ENCODE results near the gene ROPN1L.

Gene ROPN1L

DNA sequence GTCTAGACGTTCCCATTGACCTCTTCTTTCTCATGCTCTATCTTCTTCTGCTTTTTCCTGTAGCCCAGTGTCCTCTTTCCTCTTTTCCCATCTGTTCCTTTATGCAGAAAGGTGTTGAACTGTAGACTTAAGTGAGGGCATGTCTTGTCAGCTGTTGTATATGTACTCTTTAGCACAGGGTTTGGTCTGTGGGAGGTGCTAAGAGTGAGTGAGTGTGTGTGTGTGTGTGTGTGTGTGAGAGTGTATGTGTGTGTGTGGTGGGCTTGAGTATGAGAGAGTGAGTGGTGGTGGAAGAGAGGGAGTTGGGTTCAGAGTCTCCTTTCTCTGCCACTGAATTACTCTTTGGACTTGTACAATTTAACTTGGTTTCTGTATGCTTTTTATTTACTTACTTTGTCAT, 10.3 kb upstream of the ROPN1L start:
- no peak for DNase-seq (ENCODE audit: low spot score)

DNA sequence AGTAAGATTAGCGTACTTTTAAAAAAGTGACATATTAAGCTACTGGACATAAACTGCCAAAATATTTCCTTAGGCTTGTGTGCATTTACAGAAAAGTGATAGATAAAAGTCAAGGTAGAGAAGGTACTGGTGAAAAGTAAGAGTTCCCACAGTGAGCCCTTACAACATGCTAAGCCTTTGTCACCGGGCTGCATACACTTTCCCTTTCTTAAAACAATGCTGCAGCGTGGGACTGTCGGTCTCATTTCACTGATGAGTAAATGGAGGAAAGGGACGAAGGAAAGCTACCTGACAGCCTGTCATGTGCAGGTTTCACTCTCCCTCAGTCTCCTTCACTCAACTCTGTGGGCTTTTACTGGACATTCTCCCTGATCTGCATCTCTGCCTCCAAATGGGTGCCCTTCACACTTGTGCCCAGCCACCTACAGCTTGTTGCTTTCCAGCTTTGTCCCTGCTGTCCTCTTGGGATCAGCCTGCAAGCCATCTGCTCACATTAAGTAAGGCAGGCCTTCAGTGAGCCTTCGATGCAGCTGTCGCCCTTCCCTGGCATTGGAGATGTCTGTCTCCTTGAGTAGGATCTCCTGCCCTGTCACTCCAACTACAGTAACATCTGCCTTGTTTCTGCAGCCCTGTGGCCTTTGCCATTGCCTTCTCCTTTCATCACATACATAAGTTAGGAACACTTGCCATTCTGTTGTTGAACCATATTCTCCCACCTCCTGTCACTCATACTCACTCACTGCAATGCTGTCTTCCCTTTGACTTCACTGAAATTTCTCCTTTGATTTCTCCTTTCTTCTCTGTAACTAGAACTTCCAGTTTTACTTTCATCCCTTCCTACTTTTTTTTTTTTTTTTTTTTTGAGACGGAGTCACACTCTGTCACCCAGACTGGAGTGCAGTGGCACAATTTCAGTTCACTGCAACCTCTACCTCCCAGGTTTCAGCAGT, 9.3 kb upstream of the ROPN1L start:
- DNase-seq (ENCODE audit: low spot score) = no peak

DNA sequence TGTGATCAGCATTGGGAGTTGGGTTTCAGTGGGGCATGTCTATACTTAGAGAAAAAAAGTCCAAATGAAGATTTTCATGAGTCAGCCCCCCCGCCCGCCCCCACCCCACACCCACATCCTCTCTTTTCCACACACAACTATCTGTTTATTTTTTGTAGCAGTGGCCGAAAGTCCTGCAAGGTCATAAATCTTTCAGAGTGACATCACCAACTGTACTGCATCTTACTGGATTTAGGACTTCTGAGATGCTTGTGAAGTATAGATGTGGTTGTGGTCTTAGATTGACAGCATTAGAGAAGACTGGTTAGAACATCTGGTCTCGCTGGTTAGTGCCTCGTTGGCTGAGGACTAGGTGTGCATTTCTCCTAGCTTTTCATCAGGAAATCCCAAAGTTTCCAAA, 7.3 kb upstream of the ROPN1L start:
- no peak for DNase-seq (ENCODE audit: low spot score)

DNA sequence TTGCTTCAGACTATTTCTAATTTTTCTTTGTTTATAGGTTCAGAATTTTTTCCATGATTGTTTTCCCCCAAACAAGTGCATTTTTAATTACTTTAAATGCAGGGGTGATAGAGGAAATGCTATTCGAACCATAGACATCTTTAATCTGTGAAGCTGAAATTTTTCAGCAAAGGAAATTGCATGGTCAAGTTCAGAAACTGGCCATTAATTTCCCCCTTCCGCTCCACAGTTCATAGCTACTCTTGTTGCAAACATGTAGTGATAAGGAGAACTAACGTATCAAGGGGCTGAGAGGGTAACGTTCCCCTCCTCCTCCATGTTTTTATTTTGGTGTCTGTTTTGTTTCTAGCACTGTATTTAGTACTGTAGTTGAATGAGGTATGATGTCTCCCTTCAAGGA, 3.4 kb upstream of the ROPN1L start:
- DNase-seq (ENCODE audit: low spot score) = no peak

DNA sequence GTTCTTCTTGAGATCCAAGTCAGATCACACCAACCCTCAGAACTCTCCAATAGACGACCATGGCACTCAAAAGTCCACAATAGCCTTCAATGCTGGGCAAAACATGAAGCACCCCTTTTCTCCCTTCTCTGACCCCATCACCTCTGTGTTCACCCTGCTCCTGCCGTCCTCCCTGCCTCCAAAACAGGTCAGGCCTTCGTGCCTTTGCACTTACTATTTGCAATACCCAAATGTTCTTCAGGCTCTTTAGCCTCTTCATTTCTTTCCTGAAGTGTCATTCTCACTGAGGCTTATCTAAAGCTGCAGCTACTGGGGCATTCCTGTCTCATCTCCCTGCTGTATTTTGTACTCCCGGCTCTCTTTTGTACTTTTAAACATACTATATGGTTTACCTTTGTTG, 2.0 kb upstream of the ROPN1L start:
- no peak for DNase-seq (ENCODE audit: low spot score)

DNA sequence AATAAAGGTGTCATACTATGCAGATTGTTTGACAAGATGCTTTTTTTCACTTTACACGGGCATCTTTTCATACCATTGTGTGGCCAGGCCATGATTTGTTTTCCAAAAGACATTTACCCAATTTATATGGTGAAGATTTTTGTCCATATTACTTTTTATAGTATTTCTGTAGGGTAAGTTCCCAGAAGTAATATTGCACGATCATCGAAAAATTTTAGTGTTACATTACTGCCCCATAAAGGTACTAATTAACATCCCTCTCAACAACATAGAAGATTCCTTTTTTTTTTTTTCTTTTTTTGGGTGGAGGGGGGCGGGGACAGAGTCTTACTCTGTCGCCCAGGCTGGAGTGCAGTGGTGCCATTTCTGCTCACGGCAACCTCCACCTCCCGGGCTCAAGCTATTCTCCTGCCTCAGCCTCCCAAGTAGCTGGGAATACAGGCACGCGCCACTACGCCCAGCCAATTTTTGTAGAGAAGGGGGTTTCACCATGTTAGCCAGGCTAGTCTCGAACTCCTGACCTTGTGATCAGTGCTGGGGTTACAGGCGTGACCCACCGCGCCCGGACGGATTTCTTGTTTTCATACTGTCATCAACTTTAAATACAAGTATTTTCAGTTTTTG, 1.2 kb upstream of the ROPN1L start:
- no peak for DNase-seq (ENCODE audit: low spot score)

DNA sequence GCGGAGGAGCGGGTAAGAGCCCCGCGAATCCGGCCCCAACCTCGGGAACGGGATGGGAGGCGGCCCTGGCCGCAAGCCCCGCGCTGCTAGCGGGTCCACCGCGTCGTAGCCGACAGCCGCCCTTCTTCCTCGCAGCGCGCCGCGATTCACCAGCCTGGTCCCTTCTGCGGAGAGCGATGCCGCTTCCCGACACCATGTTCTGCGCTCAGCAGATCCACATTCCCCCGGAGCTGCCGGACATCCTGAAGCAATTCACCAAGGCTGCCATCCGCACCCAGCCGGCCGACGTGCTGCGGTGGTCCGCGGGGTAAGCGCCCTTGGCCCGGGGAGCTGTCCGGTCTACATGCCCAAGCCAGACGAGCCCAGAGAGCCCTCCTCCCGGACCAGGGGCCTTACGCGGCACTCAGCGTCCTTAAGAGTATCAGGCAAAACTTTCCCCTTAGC, 335 bp downstream of the ROPN1L start:
- DNase-seq (ENCODE audit: low spot score) = no peak

DNA sequence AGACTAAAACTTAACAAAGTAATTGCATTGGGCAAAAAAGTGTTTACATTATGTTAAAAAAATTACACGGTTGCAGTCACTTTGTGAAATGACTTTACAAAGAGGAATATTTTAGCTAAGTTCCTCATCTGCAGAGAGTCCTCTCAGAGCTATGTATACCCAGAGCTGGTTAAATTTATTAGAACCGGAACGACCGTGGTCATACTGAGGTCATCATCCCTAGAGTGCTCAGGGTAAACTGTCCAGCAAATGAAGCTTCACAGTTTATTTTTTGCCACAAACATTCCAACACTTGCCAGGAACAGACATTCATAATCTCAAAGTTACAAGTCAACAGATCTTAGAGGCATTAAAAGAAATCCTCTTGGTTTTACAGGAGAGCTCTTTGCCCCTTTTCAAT, 897 bp downstream of the ROPN1L start:
- DNase-seq (ENCODE audit: low spot score) = no peak

DNA sequence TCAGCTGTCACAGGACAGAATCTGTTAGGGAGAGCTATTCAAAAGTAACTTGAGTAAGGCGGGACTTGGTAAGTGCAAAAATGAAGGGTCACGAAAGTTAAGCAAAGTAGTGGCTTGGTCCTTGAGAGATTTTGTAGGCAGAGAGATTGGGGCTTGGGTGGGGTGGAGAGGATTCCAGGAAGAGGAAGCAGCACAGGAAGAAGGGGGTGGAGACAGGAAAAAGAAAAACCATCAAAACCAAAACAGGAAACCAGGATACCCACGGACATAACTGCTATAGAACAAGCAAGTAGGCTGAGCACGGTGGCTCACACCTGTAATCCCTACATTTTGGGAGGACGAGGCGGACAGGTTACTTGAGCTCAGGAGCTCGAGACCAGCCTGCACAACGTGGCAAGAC, 3.7 kb downstream of the ROPN1L start:
- no peak for DNase-seq (ENCODE audit: low spot score)

DNA sequence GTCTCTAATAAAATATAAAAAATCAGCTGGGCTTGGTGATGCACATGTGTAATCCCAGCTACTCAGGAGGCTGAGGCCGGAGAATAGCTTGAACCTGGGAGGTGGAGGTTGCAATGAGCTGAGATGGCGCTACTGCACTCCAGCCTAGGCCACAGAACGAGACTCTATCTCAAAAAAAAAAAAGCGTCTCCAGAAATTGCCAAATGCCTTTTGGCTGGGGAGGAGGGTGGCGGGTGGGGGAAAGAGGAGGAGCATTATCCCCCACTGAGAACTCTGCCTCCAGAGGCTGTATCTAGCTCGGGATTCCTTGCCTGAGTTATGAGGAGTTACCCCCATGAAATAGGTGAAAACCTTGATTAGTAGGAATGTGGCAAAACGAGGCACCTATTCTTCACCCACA, 4.8 kb downstream of the ROPN1L start:
- DNase-seq (ENCODE audit: low spot score) = no peak

DNA sequence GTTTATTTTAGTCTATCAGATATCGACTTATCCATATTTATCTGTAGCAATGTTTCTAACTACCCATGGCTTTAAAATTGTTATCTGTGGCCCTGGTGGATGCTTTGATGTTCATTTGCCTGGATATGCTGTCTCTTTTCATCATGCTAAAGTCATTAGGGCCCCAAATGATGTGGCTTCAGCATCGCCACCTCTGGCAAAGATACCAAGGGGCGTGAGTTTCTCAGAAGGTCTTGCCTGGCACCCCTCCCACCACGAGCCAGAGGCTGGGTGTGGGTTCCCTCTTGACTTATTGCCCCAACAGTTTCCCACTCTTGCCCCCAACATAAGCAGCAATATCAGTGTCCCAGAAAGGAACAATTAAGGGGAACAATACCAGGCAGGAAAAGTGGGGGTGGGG, 5.4 kb downstream of the ROPN1L start:
- no peak for DNase-seq (ENCODE audit: low spot score)

DNA sequence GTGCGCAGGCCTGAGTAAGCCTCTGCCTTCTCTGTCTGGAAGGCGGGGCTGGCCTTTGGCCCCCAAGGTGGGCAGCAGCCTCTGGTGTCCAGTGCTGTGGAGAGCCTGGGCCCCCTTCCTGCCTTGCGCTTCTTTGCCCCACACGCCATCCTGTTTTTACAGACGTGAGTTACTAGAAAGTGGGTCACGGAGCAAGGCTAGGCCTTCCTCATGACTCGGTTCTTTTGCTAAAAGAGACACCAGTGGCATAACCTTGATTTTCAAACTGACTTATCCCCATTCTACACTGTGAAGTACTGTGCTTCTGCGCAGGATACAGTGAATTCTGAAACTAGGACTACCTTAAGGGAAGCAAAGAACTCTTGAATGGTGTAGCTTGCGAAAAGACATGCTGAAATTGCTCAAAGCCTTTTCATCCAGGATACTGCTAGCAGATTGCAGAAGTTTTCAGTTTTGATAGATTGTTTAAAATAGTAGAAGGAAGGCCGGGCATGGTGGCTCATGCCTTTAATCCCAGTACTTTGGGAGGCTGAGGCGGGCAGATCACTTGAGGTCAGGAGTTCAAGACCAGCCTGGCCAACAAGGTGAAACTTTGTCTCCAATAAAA, 7.2 kb downstream of the ROPN1L start:
- no peak for DNase-seq (ENCODE audit: low spot score)

DNA sequence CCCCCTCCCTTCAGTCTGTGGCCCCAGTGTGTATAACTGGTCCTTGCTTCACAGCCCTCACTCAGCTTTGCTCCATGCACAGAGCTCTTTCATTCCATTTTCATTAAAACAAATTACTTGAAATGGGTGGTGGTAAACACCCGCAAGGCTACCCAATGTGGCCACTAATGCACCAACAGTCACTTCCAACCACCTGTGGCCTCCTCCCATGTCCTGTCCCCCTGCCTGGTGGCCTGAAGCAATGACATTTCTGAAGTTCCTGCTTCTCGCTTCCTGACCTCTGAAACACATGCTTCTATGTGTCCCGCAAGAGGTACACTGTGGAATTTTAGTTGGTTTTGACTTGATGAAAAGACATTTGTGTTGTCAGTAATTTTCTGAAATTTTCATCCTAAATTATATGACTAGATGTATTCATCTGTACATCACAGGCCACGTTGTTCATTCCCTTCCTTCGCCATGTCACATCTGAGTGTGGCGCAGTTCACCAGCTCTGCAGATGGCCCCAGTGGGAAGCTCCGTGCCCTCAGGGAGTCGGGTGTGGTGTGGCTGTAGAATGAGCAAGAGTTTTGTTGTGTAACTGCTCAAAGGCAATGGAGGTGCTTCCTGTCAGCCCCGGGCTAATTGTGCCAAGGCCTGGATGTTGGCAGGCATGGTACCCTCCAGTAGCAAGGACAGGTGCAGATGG, 9.6 kb downstream of the ROPN1L start:
- DNase-seq (ENCODE audit: low spot score) = no peak

DNA sequence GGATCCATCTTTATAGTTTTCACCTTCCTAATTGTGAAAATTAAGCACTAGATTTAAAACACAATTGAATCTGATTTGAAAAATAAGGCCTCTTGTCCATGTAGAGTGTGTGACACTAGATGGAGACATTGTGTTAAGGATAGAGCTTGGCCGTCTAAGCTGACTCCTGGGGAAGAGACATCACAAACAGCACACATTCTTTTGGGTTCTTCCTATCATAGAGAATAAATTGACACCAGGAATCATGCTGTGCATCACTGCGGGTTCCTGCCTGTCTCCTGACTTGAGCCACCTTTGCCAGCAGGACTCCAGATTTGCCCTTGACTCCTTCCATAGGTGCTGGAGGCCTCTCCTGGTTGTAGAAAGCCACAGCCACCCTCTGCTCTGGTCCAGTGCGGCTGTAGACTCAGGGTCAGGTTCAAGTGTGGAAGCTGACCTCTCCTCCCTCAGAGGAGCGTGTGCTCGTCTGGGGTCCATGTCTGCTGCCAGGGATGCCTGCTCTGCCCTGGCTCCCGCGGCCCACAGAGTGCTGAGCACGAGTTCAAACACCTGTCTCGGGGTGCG, 11.2 kb downstream of the ROPN1L start:
- DNase-seq (ENCODE audit: low spot score) = peak; percentile 88

DNA sequence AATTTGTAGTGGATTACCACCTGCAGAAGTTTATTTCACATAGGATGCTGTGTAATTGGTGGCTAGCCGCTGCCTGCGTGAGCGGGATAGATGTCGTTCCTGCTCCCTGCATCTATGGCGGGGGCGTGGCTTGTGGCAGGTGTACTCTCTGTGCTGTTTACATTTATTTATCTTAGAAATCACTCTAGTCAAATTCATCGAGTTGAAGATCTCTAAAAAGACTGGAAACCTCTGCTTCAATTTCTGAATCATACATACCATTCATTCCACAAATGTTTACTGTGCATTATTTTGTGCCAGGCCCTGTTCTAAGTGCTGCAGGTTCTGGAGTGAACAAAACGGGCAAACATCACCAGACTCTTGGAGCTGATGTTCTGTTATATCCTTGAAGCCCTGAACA, 11.9 kb downstream of the ROPN1L start:
- DNase-seq (ENCODE audit: low spot score) = peak; percentile 39

DNA sequence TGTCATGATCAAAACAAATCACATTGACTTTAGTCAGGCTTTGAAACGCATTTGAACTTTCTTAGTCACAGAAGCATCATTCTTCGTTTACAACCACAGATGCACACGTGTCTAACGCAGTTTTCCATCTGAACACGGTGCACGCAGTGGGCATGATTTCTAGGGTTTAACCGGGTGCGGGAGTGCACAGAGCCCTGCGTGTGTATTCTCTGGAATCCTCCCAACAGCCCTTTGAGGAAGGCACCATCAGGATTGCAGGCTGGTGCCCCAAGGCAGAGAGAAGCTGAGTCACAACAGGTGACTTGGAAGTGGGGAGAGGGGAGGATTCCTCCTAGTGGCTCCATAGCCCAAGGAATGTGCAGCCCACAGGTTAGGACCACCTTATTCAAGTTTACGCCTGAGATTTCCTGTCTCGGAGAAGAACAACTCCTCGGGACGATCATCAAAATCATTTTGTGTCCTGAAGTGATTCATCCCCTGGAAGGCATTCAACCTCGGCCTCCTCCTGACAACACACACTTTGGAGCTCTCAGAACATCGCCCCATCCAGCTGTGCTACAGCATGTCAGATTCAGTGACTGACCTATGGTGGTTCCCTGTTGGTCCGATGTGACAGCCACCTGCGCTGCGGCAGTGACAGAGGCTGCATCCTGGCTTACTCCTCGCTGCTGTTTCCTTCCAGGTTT, 13.1 kb downstream of the ROPN1L start:
- no peak for DNase-seq (ENCODE audit: low spot score)

DNA sequence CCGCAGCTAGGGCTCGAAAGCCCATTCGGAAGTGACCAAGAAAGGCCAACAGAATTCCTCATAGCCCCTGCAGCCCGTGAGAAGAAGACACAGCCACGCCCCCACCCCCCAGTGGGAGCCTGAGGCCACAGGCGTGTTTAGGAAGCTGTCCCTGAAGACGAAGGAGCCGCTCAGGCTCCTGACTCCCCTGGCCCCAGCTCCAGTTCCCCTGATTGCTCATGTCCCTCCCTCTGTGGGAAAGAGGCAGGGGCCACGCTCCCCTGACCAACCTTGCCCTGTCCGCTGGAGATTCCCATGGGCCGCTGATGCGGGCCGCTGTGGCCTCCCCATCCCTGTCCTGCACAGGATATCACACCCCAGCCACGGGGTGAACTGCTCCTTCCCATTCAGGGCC, 13.6 kb downstream of the ROPN1L start:
- DNase-seq (ENCODE audit: low spot score) = no peak

DNA sequence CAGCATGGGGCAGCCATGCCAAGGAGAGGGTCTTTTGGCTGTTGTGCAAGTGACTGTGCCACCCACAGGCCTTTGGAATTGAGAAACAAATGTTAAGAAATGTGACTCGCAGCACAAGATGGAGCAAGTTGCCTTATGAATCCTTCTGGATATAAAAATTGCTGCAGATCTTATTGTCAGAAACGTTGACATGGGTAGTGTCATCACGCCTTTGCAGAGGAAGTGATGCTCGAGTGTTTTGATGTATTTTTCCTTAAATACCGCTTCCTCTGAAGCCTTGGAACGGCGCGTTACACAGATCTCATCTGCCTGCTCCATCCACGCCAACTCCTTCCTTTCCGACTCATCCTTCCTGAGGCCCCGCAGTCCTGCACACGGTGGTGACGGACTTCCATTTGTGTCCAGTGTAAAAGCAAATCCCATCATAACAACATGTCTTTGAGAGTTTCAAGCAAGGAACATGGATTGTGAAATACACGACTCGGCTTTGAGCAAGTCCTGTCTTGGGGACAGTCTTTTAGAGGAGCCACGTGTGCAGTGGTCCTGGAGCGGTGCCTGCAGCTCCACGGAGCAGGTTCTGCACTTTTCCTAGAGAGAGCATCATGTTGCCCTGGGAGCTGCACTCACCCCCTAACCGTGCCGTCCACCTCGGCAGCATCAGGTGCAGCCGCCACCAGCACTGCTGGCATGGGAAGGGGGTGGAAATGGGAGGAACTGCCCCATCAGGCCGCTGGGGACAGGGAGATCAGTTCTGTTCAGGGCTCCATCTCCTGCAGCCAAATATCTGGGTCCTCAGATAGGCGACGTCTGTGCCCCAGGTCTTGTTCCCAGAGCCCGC, 15.1 kb downstream of the ROPN1L start:
- no peak for DNase-seq (ENCODE audit: low spot score)

DNA sequence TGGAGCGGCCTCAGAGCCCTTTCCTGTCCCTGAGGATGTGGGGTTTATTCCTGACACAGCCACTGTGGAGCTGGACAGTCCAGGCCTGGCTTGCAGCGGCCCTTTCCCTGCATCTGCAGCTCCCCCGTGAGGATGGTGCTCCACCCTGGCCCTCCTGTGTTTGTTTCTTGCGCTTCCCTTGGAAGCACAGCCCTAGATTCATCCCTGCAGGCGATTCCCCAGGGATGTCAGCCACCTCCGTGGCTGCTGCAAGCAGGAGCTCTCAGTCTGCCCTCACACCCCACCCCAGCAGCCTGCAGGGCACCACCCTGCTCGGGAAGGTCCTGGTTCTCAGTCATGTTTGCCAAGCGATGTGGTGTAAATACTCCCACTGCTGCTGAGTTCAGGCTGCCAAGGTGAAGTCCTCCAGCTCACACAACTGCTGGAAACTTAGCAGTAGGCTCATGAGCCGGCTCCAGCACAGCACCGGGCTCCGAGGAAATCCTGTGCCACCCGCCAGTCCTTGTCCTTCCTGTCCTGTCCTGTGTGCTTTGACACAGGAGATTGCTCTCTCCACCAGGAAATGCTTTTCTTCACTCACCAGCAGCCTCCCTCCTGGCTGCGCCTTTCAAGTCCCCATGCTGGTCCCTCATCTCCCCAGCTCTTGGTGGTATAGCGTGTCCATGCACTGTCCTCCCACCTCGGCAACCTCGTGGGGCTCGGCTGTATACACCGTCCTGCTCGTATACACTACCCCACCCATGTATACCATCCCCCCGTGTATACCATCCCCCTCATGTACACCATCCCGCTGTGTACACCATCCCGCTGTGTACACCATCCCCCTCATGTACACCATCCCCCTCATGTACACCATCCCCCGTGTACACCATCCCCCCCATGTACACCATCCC, 16.2 kb downstream of the ROPN1L start:
- DNase-seq (ENCODE audit: low spot score) = no peak

Data from SW480 (cell line).